Parathyroid adenoma (tissue), 2 donors: ENCODE results near the gene LYSMD4.

Experiments
- H2AFZ ChIP-seq: fragments of 300-600 bp; sonication (generic); one replicate; pipeline ENCODE4 v1.7.0; 2017; ENCODE audit warnings: antibody characterized with exemption, mild to moderate bottlenecking
- H3K27ac ChIP-seq: fragments of 300-600 bp; sonication (generic); one replicate; pipeline ENCODE4 v1.7.0; 2017
- H3K27me3 ChIP-seq: fragments of 300-600 bp; sonication (generic); one replicate; pipeline ENCODE4 v1.7.0; 2017; ENCODE audit warnings: low read length; ENCODE audit not compliant: control insufficient read depth, insufficient read depth
- H3K36me3 ChIP-seq: fragments of 300-600 bp; sonication (generic); one replicate; pipeline ENCODE4 v1.7.0; 2017; ENCODE audit warnings: low read length; ENCODE audit not compliant: control insufficient read depth, insufficient read depth
- H3K4me1 ChIP-seq: fragments of 300-600 bp; sonication (generic); one replicate; pipeline ENCODE4 v1.7.0; 2017; ENCODE audit warnings: control low read depth
- H3K4me2 ChIP-seq: fragments of 300-600 bp; sonication (generic); one replicate; pipeline ENCODE4 v1.7.0; 2017; ENCODE audit warnings: low read length
- H3K4me3 ChIP-seq: fragments of 300-600 bp; sonication (generic); one replicate; pipeline ENCODE4 v1.7.0; 2017; ENCODE audit warnings: low read depth, low read length
- H3K79me2 ChIP-seq: fragments of 300-600 bp; sonication (generic); one replicate; pipeline ENCODE4 v1.7.0; 2017; ENCODE audit warnings: control low read depth
- H3K9ac ChIP-seq: fragments of 300-600 bp; sonication (generic); one replicate; pipeline ENCODE4 v1.7.0; 2017; ENCODE audit warnings: mild to moderate bottlenecking
- H3K9me3 ChIP-seq: fragments of 300-600 bp; sonication (generic); one replicate; pipeline ENCODE4 v1.7.0; 2017; ENCODE audit warnings: low read length; ENCODE audit not compliant: control insufficient read depth
- CTCF ChIP-seq: fragments of 300-600 bp; sonication (generic); IDR thresholded peaks from one replicate; pipeline ENCODE4 v1.7.0; 2017; ENCODE audit warnings: antibody characterized with exemption, mild to moderate bottlenecking
- donor health status: primary hyperparathyroidism.

Gene LYSMD4

GRCh38 chr15:99709243-99709986 is 23.8 kb downstream of the LYSMD4 start:
- Histone ChIP-seq H3K9me3 (no peaks in the 10 kb centered on the region), H3K79me2 (no peaks in the 10 kb centered on the region), H3K4me3 (no peak overlapping the region), H2AFZ (no peak overlapping the region), H3K27ac (no peak overlapping the region), H3K36me3 (no peaks in the 10 kb centered on the region), H3K9ac (no peak overlapping the region), H3K27me3 (no peaks in the 10 kb centered on the region), H3K4me1 (no peaks in the 10 kb centered on the region), H3K4me2 (no peak overlapping the region)
- no peak for TF ChIP-seq CTCF

GRCh38 chr15:99708563-99708962 is 24.7 kb downstream of the LYSMD4 start:
- Histone ChIP-seq H3K4me3 (no peak overlapping the region), H3K4me2 (peak overlapping the region; percentile 34), H3K9ac (no peak overlapping the region), H3K79me2 (no peaks in the 10 kb centered on the region), H2AFZ (no peak overlapping the region), H3K36me3 (no peaks in the 10 kb centered on the region), H3K4me1 (no peaks in the 10 kb centered on the region), H3K27ac (no peak overlapping the region), H3K9me3 (no peaks in the 10 kb centered on the region), H3K27me3 (no peaks in the 10 kb centered on the region)
- TF ChIP-seq CTCF: no peak

GRCh38 chr15:99707473-99708270 is 25.6 kb downstream of the LYSMD4 start:
- Histone ChIP-seq H3K79me2 (no peaks in the 10 kb centered on the region), H3K9ac (no peak overlapping the region), H3K9me3 (no peaks in the 10 kb centered on the region), H3K27me3 (no peaks in the 10 kb centered on the region), H3K4me2 (no peak overlapping the region), H3K4me1 (no peaks in the 10 kb centered on the region), H3K27ac (no peak overlapping the region), H3K4me3 (no peak overlapping the region), H2AFZ (no peak overlapping the region), H3K36me3 (no peaks in the 10 kb centered on the region)
- TF ChIP-seq CTCF: no peak

GRCh38 chr15:99706557-99707303 is 26.5 kb downstream of the LYSMD4 start:
- H3K79me2 ChIP-seq: no peaks in the 10 kb centered on the region
- H3K9me3 ChIP-seq: no peaks in the 10 kb centered on the region
- TF ChIP-seq CTCF: no peak
- no peaks in the 10 kb centered on the region for H3K4me1 ChIP-seq
- no peaks in the 10 kb centered on the region for H3K36me3 ChIP-seq
- H2AFZ ChIP-seq: no peak overlapping the region
- no peak overlapping the region for H3K4me3 ChIP-seq
- H3K4me2 ChIP-seq: no peak overlapping the region
- no peaks in the 10 kb centered on the region for H3K27me3 ChIP-seq
- no peak overlapping the region for H3K27ac ChIP-seq
- H3K9ac ChIP-seq: no peak overlapping the region
